MM.1S (cell line): ENCODE measurements around the gene SAA4.
"Not testable (repeated sequence)": the region's sequence is repeated elsewhere in the genome, so short reads cannot be mapped to it uniquely, and the experiment has no call there.

Source experiments
- DNase-seq: peaks from one replicate; pipeline ENCODE4 v3.0.0-alpha.2; 2015
- H2AFZ ChIP-seq: fragments of 300-600 bp; sonication (generic); 2 replicates; pipeline ENCODE4 v1.6.0; 2016; ENCODE audit warnings: antibody characterized with exemption, low read length
- H3F3A ChIP-seq: fragments of 300-600 bp; sonication (generic); 2 replicates; pipeline ENCODE4 v1.6.1; 2016; ENCODE audit warnings: mild to moderate bottlenecking, antibody characterized with exemption, low read length, moderate library complexity, mixed read lengths; ENCODE audit not compliant: insufficient read depth
- H3K27ac ChIP-seq: fragments of 300-600 bp; sonication (generic); 2 replicates; pipeline ENCODE4 v1.5.1; 2016; ENCODE audit warnings: mild to moderate bottlenecking, low read length
- H3K27me3 ChIP-seq: fragments of 300-600 bp; sonication (generic); replicated peaks from 2 replicates; pipeline ENCODE4 v1.6.0; 2016; ENCODE audit warnings: low read length; ENCODE audit not compliant: insufficient read depth
- H3K36me3 ChIP-seq: fragments of 300-600 bp; sonication (generic); replicated peaks from 2 replicates; pipeline ENCODE4 v1.6.1; 2016; ENCODE audit warnings: mild to moderate bottlenecking, low read length, mixed read lengths; ENCODE audit not compliant: insufficient read depth
- H3K4me1 ChIP-seq: fragments of 300-600 bp; sonication (generic); 2 replicates; pipeline ENCODE4 v1.6.1; 2016; ENCODE audit warnings: low read length, mixed read lengths
- H3K4me2 ChIP-seq: fragments of 300-600 bp; sonication (generic); 2 replicates; pipeline ENCODE4 v1.6.0; 2016; ENCODE audit warnings: low read depth, low read length
- H3K4me3 ChIP-seq: fragments of 300-600 bp; sonication (generic); 2 replicates; pipeline ENCODE4 v1.5.1; 2016; ENCODE audit warnings: low read length, mixed read lengths
- H3K79me2 ChIP-seq: fragments of 300-600 bp; sonication (generic); 2 replicates; pipeline ENCODE4 v1.6.1; 2016; ENCODE audit warnings: mixed run types, low read length, mixed read lengths
- H3K9ac ChIP-seq: fragments of 300-600 bp; sonication (generic); 2 replicates; pipeline ENCODE4 v1.6.1; 2016; ENCODE audit warnings: low read length, mixed read lengths
- H3K9me2 ChIP-seq: fragments of 300-600 bp; sonication (generic); replicated peaks from 2 replicates; pipeline ENCODE4 v1.6.1; 2016; ENCODE audit warnings: mild to moderate bottlenecking, low read length, mixed read lengths; ENCODE audit not compliant: insufficient read depth
- H3K9me3 ChIP-seq: fragments of 300-600 bp; sonication (generic); replicated peaks from 2 replicates; pipeline ENCODE4 v1.6.1; 2016; ENCODE audit warnings: mild to moderate bottlenecking, low read length, mixed read lengths; ENCODE audit not compliant: insufficient read depth
- H4K20me1 ChIP-seq: fragments of 300-600 bp; sonication (generic); 2 replicates; pipeline ENCODE4 v1.6.1; 2016; ENCODE audit warnings: mild to moderate bottlenecking, low read length, moderate library complexity, mixed read lengths; ENCODE audit not compliant: insufficient read depth
- CTCF ChIP-seq: fragments of 300-600 bp; sonication (generic); IDR thresholded peaks from 2 replicates; pipeline ENCODE4 v1.5.1; 2016; ENCODE audit warnings: antibody characterized with exemption, low read length, mixed read lengths
- EZH2 ChIP-seq: fragments of 300-600 bp; sonication (generic); optimal IDR thresholded peaks from 2 replicates; pipeline ENCODE3; 2017; ENCODE audit warnings: low read depth, mild to moderate bottlenecking, antibody characterized with exemption, low read length, mixed read lengths
- EZH2phosphoT487 ChIP-seq: fragments of 300-600 bp; sonication (generic); IDR thresholded peaks from 2 replicates; pipeline ENCODE4 v1.6.1; 2018; ENCODE audit warnings: antibody characterized with exemption, low read length

Gene SAA4

DNA sequence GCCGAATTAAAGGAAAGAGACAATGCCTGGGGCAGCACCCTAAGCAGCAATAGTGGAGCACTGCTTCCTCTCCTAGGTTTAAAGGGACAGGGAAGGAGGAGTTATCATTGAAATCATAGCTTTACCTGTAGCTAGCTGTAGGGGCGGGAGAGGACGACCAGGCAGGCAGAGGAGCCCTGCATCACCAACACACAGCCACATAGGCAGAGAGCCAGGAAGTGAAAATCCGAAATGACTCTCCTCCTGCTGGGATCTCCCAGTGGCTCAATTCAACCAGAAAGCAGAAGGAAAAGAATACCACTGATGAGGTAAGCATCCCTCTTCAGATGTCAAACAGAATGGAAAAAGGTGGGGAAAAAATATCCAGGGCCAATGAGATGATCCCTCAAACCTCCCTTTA is 43.6 kb downstream of the SAA4 start:
- no peaks in the 10 kb centered on the region for H4K20me1 ChIP-seq
- H3K4me3 ChIP-seq = no peak overlapping the region
- no peak for DNase-seq
- H2AFZ ChIP-seq = no peak overlapping the region
- H3K4me2 ChIP-seq = no peak overlapping the region
- no peak overlapping the region for H3K27ac ChIP-seq
- H3F3A ChIP-seq = no peaks in the 10 kb centered on the region
- H3K79me2 ChIP-seq = no peaks in the 10 kb centered on the region
- no peak overlapping the region for H3K9ac ChIP-seq
- TF ChIP-seq CTCF (no peak), EZH2 (no peak), EZH2phosphoT487 (no peak)
- H3K4me1 ChIP-seq = 0 out of 2 replicates have a peak, but pooled peaks cover 3% of the 10 kb centered on the region
- H3K36me3 ChIP-seq = no peaks in the 10 kb centered on the region
- no peaks in the 10 kb centered on the region for H3K9me3 ChIP-seq
- H3K9me2 ChIP-seq = no peaks in the 10 kb centered on the region
- no peaks in the 10 kb centered on the region for H3K27me3 ChIP-seq

GRCh38 chr11:18191376-18191775 is 45.2 kb downstream of the SAA4 start:
- H3K9me3 ChIP-seq = no peaks in the 10 kb centered on the region
- H3K27me3 ChIP-seq = no peaks in the 10 kb centered on the region
- DNase-seq = peak; percentile 27
- H3K9me2 ChIP-seq = no peaks in the 10 kb centered on the region
- H3K4me3 ChIP-seq = no peak overlapping the region
- no peak overlapping the region for H3K9ac ChIP-seq
- H3K4me1 ChIP-seq = 0 out of 2 replicates have a peak, but pooled peaks cover 3% of the 10 kb centered on the region
- no peak for TF ChIP-seq EZH2
- no peaks in the 10 kb centered on the region for H3K79me2 ChIP-seq
- peak overlapping the region; percentile 41; the same call in 1 of the 2 replicates for H3K4me2 ChIP-seq
- H3K36me3 ChIP-seq = no peaks in the 10 kb centered on the region
- no peaks in the 10 kb centered on the region for H4K20me1 ChIP-seq
- peak overlapping the region; percentile 37; the same call in 1 of the 2 replicates for H2AFZ ChIP-seq
- no peaks in the 10 kb centered on the region for H3F3A ChIP-seq
- H3K27ac ChIP-seq = no peak overlapping the region; the same call in 1 of the 2 replicates

- not testable (repeated sequence) for H3K27me3 ChIP-seq, DNase-seq
These were observed 46.9 kb downstream of the SAA4 start for GRCh38 chr11:18189476-18190245.

GRCh38 chr11:18188796-18189195 is 47.8 kb downstream of the SAA4 start:
- DNase-seq = no peak
- Histone ChIP-seq H4K20me1 (no peaks in the 10 kb centered on the region), H3K79me2 (no peaks in the 10 kb centered on the region), H3K4me1 (0 out of 2 replicates have a peak, but pooled peaks cover 3% of the 10 kb centered on the region), H3K9me2 (no peaks in the 10 kb centered on the region), H3K9ac (no peak overlapping the region), H3K36me3 (no peaks in the 10 kb centered on the region), H3K9me3 (no peaks in the 10 kb centered on the region), H3K4me3 (no peak overlapping the region), H3K4me2 (no peak overlapping the region), H3K27me3 (no peaks in the 10 kb centered on the region), H2AFZ (no peak overlapping the region), H3K27ac (no peak overlapping the region), H3F3A (no peaks in the 10 kb centered on the region)
- TF ChIP-seq CTCF = no peak
- TF ChIP-seq EZH2phosphoT487 = no peak
- no peak for TF ChIP-seq EZH2

More at GRCh38 chr11:18189476-18190245, 46.9 kb downstream of the SAA4 start:
- H3K4me3 ChIP-seq, H3K9me2 ChIP-seq, H3K9me3 ChIP-seq, H2AFZ ChIP-seq, H3K4me2 ChIP-seq, H4K20me1 ChIP-seq, H3K27ac ChIP-seq, H3K9ac ChIP-seq, H3K4me1 ChIP-seq, H3F3A ChIP-seq, H3K79me2 ChIP-seq, H3K36me3 ChIP-seq: not testable (repeated sequence)
